ENCODE results near the gene PDXDC1. TPM values are rescaled to one million over a fixed set of nuclear protein-coding genes. Genes with fewer than 3 reads are reported as not detected.
A peak's percentile ranks its signal among the peaks of the same experiment; 100 is the strongest.
"Not testable (repeated sequence)": the region's sequence is repeated elsewhere in the genome, so short reads cannot be mapped to it uniquely, and the experiment has no call there.

Gene PDXDC1
- total RNA-seq, 1 donor from 2014 or later: 107 TPM

GRCh38 chr16:15096583-15096972 is 121.8 kb downstream of the PDXDC1 start:
- H3K27me3 Mint-ChIP-seq (ENCODE audit: unreplicated experiment); H3K36me3 Mint-ChIP-seq (ENCODE audit: unreplicated experiment); H3K9me3 Mint-ChIP-seq (ENCODE audit: unreplicated experiment); DNase-seq (ENCODE audit: extremely low spot score, unreplicated experiment); H3K4me3 Mint-ChIP-seq (ENCODE audit: unreplicated experiment); H3K27ac Mint-ChIP-seq (ENCODE audit: unreplicated experiment): not testable (repeated sequence)
- H3K4me1 Mint-ChIP-seq (ENCODE audit: unreplicated experiment): peaks cover 15% of the 10 kb centered on the region

GRCh38 chr16:15099366-15099909 is 124.6 kb downstream of the PDXDC1 start:
- not testable (repeated sequence) for H3K27me3 Mint-ChIP-seq (ENCODE audit: unreplicated experiment); H3K9me3 Mint-ChIP-seq (ENCODE audit: unreplicated experiment); H3K27ac Mint-ChIP-seq (ENCODE audit: unreplicated experiment); H3K4me3 Mint-ChIP-seq (ENCODE audit: unreplicated experiment); H3K4me1 Mint-ChIP-seq (ENCODE audit: unreplicated experiment); H3K36me3 Mint-ChIP-seq (ENCODE audit: unreplicated experiment); DNase-seq (ENCODE audit: extremely low spot score, unreplicated experiment)

GRCh38 chr16:15100372-15100987 is 125.7 kb downstream of the PDXDC1 start:
- H3K4me3 Mint-ChIP-seq (ENCODE audit: unreplicated experiment); H3K27me3 Mint-ChIP-seq (ENCODE audit: unreplicated experiment); H3K4me1 Mint-ChIP-seq (ENCODE audit: unreplicated experiment); H3K9me3 Mint-ChIP-seq (ENCODE audit: unreplicated experiment); H3K27ac Mint-ChIP-seq (ENCODE audit: unreplicated experiment); H3K36me3 Mint-ChIP-seq (ENCODE audit: unreplicated experiment); DNase-seq (ENCODE audit: extremely low spot score, unreplicated experiment): not testable (repeated sequence)

- H3K27me3 Mint-ChIP-seq (ENCODE audit: unreplicated experiment): not testable (repeated sequence)
Measured at GRCh38 chr16:15127641-15128425, 153.0 kb downstream of the PDXDC1 start.

GRCh38 chr16:15130256-15130932 is 155.6 kb downstream of the PDXDC1 start:
- peak; percentile 77 for DNase-seq (ENCODE audit: extremely low spot score, unreplicated experiment)
- not testable (repeated sequence) for H3K27me3 Mint-ChIP-seq (ENCODE audit: unreplicated experiment)

More at GRCh38 chr16:15127641-15128425, 153.0 kb downstream of the PDXDC1 start:
- not testable (repeated sequence) for H3K4me1 Mint-ChIP-seq (ENCODE audit: unreplicated experiment); H3K27ac Mint-ChIP-seq (ENCODE audit: unreplicated experiment); H3K4me3 Mint-ChIP-seq (ENCODE audit: unreplicated experiment); H3K9me3 Mint-ChIP-seq (ENCODE audit: unreplicated experiment); H3K36me3 Mint-ChIP-seq (ENCODE audit: unreplicated experiment)
- DNase-seq (ENCODE audit: extremely low spot score, unreplicated experiment): peak; percentile 56

GRCh38 chr16:15130943-15131700 is 156.3 kb downstream of the PDXDC1 start:
- not testable (repeated sequence) for H3K36me3 Mint-ChIP-seq (ENCODE audit: unreplicated experiment); H3K4me3 Mint-ChIP-seq (ENCODE audit: unreplicated experiment); H3K4me1 Mint-ChIP-seq (ENCODE audit: unreplicated experiment); H3K27ac Mint-ChIP-seq (ENCODE audit: unreplicated experiment); H3K27me3 Mint-ChIP-seq (ENCODE audit: unreplicated experiment); H3K9me3 Mint-ChIP-seq (ENCODE audit: unreplicated experiment)
- DNase-seq (ENCODE audit: extremely low spot score, unreplicated experiment): peak; percentile 54

More at GRCh38 chr16:15130256-15130932, 155.6 kb downstream of the PDXDC1 start:
- H3K9me3 Mint-ChIP-seq (ENCODE audit: unreplicated experiment); H3K36me3 Mint-ChIP-seq (ENCODE audit: unreplicated experiment); H3K27ac Mint-ChIP-seq (ENCODE audit: unreplicated experiment); H3K4me1 Mint-ChIP-seq (ENCODE audit: unreplicated experiment); H3K4me3 Mint-ChIP-seq (ENCODE audit: unreplicated experiment): not testable (repeated sequence)

- H3K27me3 Mint-ChIP-seq (ENCODE audit: unreplicated experiment); H3K4me1 Mint-ChIP-seq (ENCODE audit: unreplicated experiment); H3K4me3 Mint-ChIP-seq (ENCODE audit: unreplicated experiment); H3K9me3 Mint-ChIP-seq (ENCODE audit: unreplicated experiment); H3K27ac Mint-ChIP-seq (ENCODE audit: unreplicated experiment); H3K36me3 Mint-ChIP-seq (ENCODE audit: unreplicated experiment): not testable (repeated sequence)
- peak; percentile 74 for DNase-seq (ENCODE audit: extremely low spot score, unreplicated experiment)
Measured at GRCh38 chr16:15132719-15133428, 158.0 kb downstream of the PDXDC1 start.

GRCh38 chr16:15133554-15133953 is 158.7 kb downstream of the PDXDC1 start:
- H3K4me1 Mint-ChIP-seq (ENCODE audit: unreplicated experiment); H3K27me3 Mint-ChIP-seq (ENCODE audit: unreplicated experiment); H3K4me3 Mint-ChIP-seq (ENCODE audit: unreplicated experiment); H3K27ac Mint-ChIP-seq (ENCODE audit: unreplicated experiment); H3K9me3 Mint-ChIP-seq (ENCODE audit: unreplicated experiment); H3K36me3 Mint-ChIP-seq (ENCODE audit: unreplicated experiment): not testable (repeated sequence)
- peak; percentile 74 for DNase-seq (ENCODE audit: extremely low spot score, unreplicated experiment)

- DNase-seq (ENCODE audit: extremely low spot score, unreplicated experiment): peak; percentile 36
- H3K9me3 Mint-ChIP-seq (ENCODE audit: unreplicated experiment); H3K27ac Mint-ChIP-seq (ENCODE audit: unreplicated experiment); H3K27me3 Mint-ChIP-seq (ENCODE audit: unreplicated experiment); H3K4me3 Mint-ChIP-seq (ENCODE audit: unreplicated experiment); H3K36me3 Mint-ChIP-seq (ENCODE audit: unreplicated experiment); H3K4me1 Mint-ChIP-seq (ENCODE audit: unreplicated experiment): not testable (repeated sequence)
Measured at GRCh38 chr16:15134752-15135482, 160.1 kb downstream of the PDXDC1 start.

- not testable (repeated sequence) for H3K4me3 Mint-ChIP-seq (ENCODE audit: unreplicated experiment); H3K27me3 Mint-ChIP-seq (ENCODE audit: unreplicated experiment); H3K9me3 Mint-ChIP-seq (ENCODE audit: unreplicated experiment); H3K4me1 Mint-ChIP-seq (ENCODE audit: unreplicated experiment); DNase-seq (ENCODE audit: extremely low spot score, unreplicated experiment); H3K36me3 Mint-ChIP-seq (ENCODE audit: unreplicated experiment); H3K27ac Mint-ChIP-seq (ENCODE audit: unreplicated experiment)
Measured at GRCh38 chr16:15135483-15136360, 160.9 kb downstream of the PDXDC1 start.
